Neuronal stem cell (in vitro differentiated cells): ENCODE data around the gene OR9Q1.

Experiments used
- DNase-seq: peaks from one replicate; pipeline ENCODE4 v3.0.0-alpha.2; 2013; ENCODE audit warnings: low spot score
- H2AFZ ChIP-seq: one replicate; pipeline ENCODE4 v1.6.1; 2013; ENCODE audit warnings: mild to moderate bottlenecking, low read length, inconsistent platforms
- H2AK5ac ChIP-seq: 2 replicates; pipeline ENCODE4 v1.6.1; 2013; ENCODE audit warnings: low read depth, mild to moderate bottlenecking, inconsistent platforms, low read length, moderate library complexity, mixed read lengths
- H2BK120ac ChIP-seq: 2 replicates; pipeline ENCODE4 v1.6.1; 2013; ENCODE audit warnings: low read depth, mild to moderate bottlenecking, inconsistent platforms, low read length, moderate library complexity, mixed read lengths
- H2BK12ac ChIP-seq: one replicate; pipeline ENCODE4 v1.6.1; 2013; ENCODE audit warnings: low read length, inconsistent platforms
- H2BK15ac ChIP-seq: 2 replicates; pipeline ENCODE4 v1.6.1; 2013; ENCODE audit warnings: mild to moderate bottlenecking, low read length, inconsistent platforms, mixed read lengths
- H2BK5ac ChIP-seq: one replicate; pipeline ENCODE4 v1.6.1; 2013; ENCODE audit warnings: inconsistent platforms, mild to moderate bottlenecking, low read length, moderate library complexity
- H3K14ac ChIP-seq: one replicate; pipeline ENCODE4 v1.6.1; 2013; ENCODE audit warnings: low read length, inconsistent platforms
- H3K18ac ChIP-seq: 2 replicates; pipeline ENCODE4 v1.6.1; 2013; ENCODE audit warnings: low read length, inconsistent platforms
- H3K23ac ChIP-seq: 2 replicates; pipeline ENCODE4 v1.6.1; 2013; ENCODE audit warnings: low read depth, mild to moderate bottlenecking, mixed read lengths, low read length, inconsistent platforms; ENCODE audit not compliant: poor library complexity
- H3K27ac ChIP-seq: replicated peaks from 3 replicates; pipeline ENCODE4 v1.5.1; 2013; ENCODE audit warnings: low read length, inconsistent platforms
- H3K27me3 ChIP-seq, 3 experiments: 2 replicates each; pipeline ENCODE4 v1.6.1; 2013; ENCODE audit warnings: low read length in 3 of 3, mild to moderate bottlenecking in 2 of 3, inconsistent platforms in 1 of 3, low read depth in 1 of 3, mixed read lengths in 1 of 3, moderate library complexity in 1 of 3; ENCODE audit not compliant: control insufficient read depth in 3 of 3, insufficient read depth in 3 of 3
- H3K36me3 ChIP-seq, 2 donors: replicated peaks in 1 of 2; 2 replicates each; pipeline ENCODE4 v1.6.1; 2013; ENCODE audit warnings: low read length in 2 of 2; ENCODE audit not compliant: control insufficient read depth in 2 of 2, insufficient read depth in 2 of 2
- H3K4ac ChIP-seq: 2 replicates; pipeline ENCODE4 v1.6.1; 2013; ENCODE audit warnings: inconsistent platforms, mild to moderate bottlenecking, low read length, moderate library complexity
- H3K4me1 ChIP-seq, 2 donors: 1 replicate in 1 of 2; 2 replicates in 1 of 2; pipeline ENCODE4 v1.6.1; 2013; ENCODE audit warnings: low read length in 2 of 2, low read depth in 1 of 2; ENCODE audit not compliant: control insufficient read depth in 2 of 2, insufficient read depth in 1 of 2
- H3K4me2 ChIP-seq: one replicate; pipeline ENCODE4 v1.6.1; 2013; ENCODE audit warnings: mild to moderate bottlenecking, low read length, inconsistent platforms; ENCODE audit not compliant: insufficient read depth, poor library complexity, severe bottlenecking
- H3K4me3 ChIP-seq, 2 donors: 2 replicates each; pipeline ENCODE4 v1.5.1; 2013; ENCODE audit warnings: low read length in 2 of 2, mild to moderate bottlenecking in 2 of 2, inconsistent platforms in 1 of 2, moderate library complexity in 1 of 2
- H3K79me1 ChIP-seq: one replicate; pipeline ENCODE4 v1.6.1; 2013; ENCODE audit warnings: low read depth, mild to moderate bottlenecking, inconsistent platforms, low read length, moderate library complexity
- H3K9ac ChIP-seq: one replicate; pipeline ENCODE4 v1.6.1; 2013; ENCODE audit warnings: mild to moderate bottlenecking, low read depth, low read length, inconsistent platforms; ENCODE audit not compliant: poor library complexity
- H3K9me3 ChIP-seq, 2 donors: replicated peaks in 1 of 2; 2 replicates each; pipeline versions ENCODE3 to v1.6.1; 2013; ENCODE audit warnings: low read length in 2 of 2, mild to moderate bottlenecking in 2 of 2, inconsistent platforms in 1 of 2, low read depth in 1 of 2, mixed read lengths in 1 of 2, moderate library complexity in 1 of 2; ENCODE audit not compliant: control insufficient read depth in 2 of 2, insufficient read depth in 1 of 2
- H4K8ac ChIP-seq: one replicate; pipeline ENCODE4 v1.6.1; 2013; ENCODE audit warnings: low read depth, mild to moderate bottlenecking, inconsistent platforms, low read length, moderate library complexity
- H4K91ac ChIP-seq: one replicate; pipeline ENCODE4 v1.6.1; 2013; ENCODE audit warnings: low read length, low read depth, mild to moderate bottlenecking, inconsistent platforms; ENCODE audit not compliant: poor library complexity
- WGBS, 2 donors: extraction: QIAGEN DNeasy Blood & Tissue Kit; methylation state at CpG; one replicate each; pipeline ENCODE4 v1.1.7; 2013; ENCODE audit warnings: missing lambda C conversion rate in 2 of 2, mixed read lengths in 1 of 2; ENCODE audit not compliant: insufficient read length in 2 of 2, insufficient replicate concordance in 1 of 2; ENCODE audit errors: extremely low coverage in 2 of 2; 5-methylcytosine and 5-hydroxymethylcytosine counted together

Gene OR9Q1

GRCh38 chr11:58043379-58043778 is 19.7 kb downstream of the OR9Q1 start:
- no CpG with 5 or more reads among the region's 2 CpGs for WGBS, 2 donors

GRCh38 chr11:58046231-58046630 is 22.6 kb downstream of the OR9Q1 start:
- Histone ChIP-seq H3K27ac (no peak overlapping the region), H3K9me3 (no peaks in the 10 kb centered on the region), H2BK12ac (no peak overlapping the region), H3K23ac (no peak overlapping the region), H2AFZ (no peak overlapping the region), H4K8ac (no peak overlapping the region), H2AK5ac (no peak overlapping the region), H2BK5ac (no peak overlapping the region), H3K36me3 (no peaks in the 10 kb centered on the region), H3K14ac (no peak overlapping the region), H2BK120ac (no peak overlapping the region), H3K27me3 (no peaks in the 10 kb centered on the region), H3K9ac (no peak overlapping the region), H3K18ac (no peak overlapping the region), H3K4me2 (no peak overlapping the region), H2BK15ac (no peak overlapping the region), H3K79me1 (no peaks in the 10 kb centered on the region), H4K91ac (no peak overlapping the region), H3K4me3 (no peak overlapping the region), H3K4ac (no peak overlapping the region), H3K4me1 (no peaks in the 10 kb centered on the region)
- DNase-seq: no peak
- WGBS, 2 donors: no CpG with 5 or more reads among the region's 3 CpGs

More at GRCh38 chr11:58043379-58043778, 19.7 kb downstream of the OR9Q1 start:
- no peak overlapping the region for H3K4me3 ChIP-seq
- no peak overlapping the region for H2AK5ac ChIP-seq
- no peak for DNase-seq
- no peaks in the 10 kb centered on the region for H3K36me3 ChIP-seq
- H3K4me1 ChIP-seq: no peaks in the 10 kb centered on the region
- no peak overlapping the region for H2BK120ac ChIP-seq
- H3K23ac ChIP-seq: no peak overlapping the region
- no peaks in the 10 kb centered on the region for H3K27me3 ChIP-seq
- H3K9ac ChIP-seq: no peak overlapping the region
- no peak overlapping the region for H3K18ac ChIP-seq
- H2BK5ac ChIP-seq: no peak overlapping the region
- no peaks in the 10 kb centered on the region for H3K79me1 ChIP-seq
- no peak overlapping the region for H4K91ac ChIP-seq
- no peak overlapping the region for H3K4ac ChIP-seq
- H3K27ac ChIP-seq: no peak overlapping the region
- H3K14ac ChIP-seq: no peak overlapping the region
- H2BK15ac ChIP-seq: no peak overlapping the region
- H2AFZ ChIP-seq: no peak overlapping the region
- H3K4me2 ChIP-seq: no peak overlapping the region
- H3K9me3 ChIP-seq: no peaks in the 10 kb centered on the region
- no peak overlapping the region for H2BK12ac ChIP-seq
- no peak overlapping the region for H4K8ac ChIP-seq

- Histone ChIP-seq H2AK5ac (no peak overlapping the region), H3K4me2 (no peak overlapping the region), H3K18ac (no peak overlapping the region), H3K4ac (no peak overlapping the region), H3K4me1 (no peaks in the 10 kb centered on the region), H2BK12ac (no peak overlapping the region), H3K36me3 (no peaks in the 10 kb centered on the region), H3K27me3 (no peaks in the 10 kb centered on the region), H2BK120ac (no peak overlapping the region), H3K14ac (no peak overlapping the region), H2AFZ (no peak overlapping the region), H2BK15ac (no peak overlapping the region), H3K4me3 (no peak overlapping the region), H3K27ac (no peak overlapping the region), H4K91ac (no peak overlapping the region), H4K8ac (no peak overlapping the region), H3K79me1 (no peaks in the 10 kb centered on the region), H2BK5ac (no peak overlapping the region), H3K9me3 (no peaks in the 10 kb centered on the region), H3K23ac (no peak overlapping the region), H3K9ac (no peak overlapping the region)
- no peak for DNase-seq
- no CpG with 5 or more reads among the region's 3 CpGs for WGBS, 2 donors
These were observed 24.1 kb downstream of the OR9Q1 start for GRCh38 chr11:58047818-58048217.

DNA sequence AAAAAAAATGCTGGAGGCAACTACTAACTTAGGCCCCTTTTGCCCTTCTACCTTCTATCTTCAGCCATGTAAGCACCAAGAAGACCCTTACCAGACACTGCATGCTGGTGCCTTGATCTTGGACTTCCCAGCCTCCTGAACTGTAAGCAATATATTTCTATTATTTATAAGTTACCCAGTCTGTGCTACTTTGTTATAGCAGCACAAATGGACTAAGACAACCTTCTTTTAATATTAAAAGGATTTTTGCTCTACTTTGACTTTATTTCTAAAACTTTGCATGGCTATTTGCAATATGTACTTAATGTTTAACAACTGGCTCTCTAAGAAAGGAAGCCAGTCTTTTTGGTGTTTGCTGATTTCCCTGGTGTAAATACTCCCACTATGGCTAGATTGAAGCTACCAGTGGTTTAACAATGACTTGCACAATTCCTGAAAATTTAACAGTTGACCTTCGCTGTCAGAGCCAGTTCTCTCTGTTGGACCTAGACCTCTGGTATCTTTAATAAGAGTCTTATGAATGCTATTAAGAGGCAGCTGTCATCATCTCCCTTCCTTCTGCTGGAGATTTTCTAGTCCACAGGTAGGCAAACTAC is 32.2 kb downstream of the OR9Q1 start:
- H2AK5ac ChIP-seq: no peak overlapping the region
- DNase-seq: no peak
- no peak overlapping the region for H3K18ac ChIP-seq
- H3K4me3 ChIP-seq: no peak overlapping the region
- H3K79me1 ChIP-seq: no peaks in the 10 kb centered on the region
- WGBS, 2 donors: no CpG with 5 or more reads among the region's 1 CpG
- H3K4me2 ChIP-seq: no peak overlapping the region
- no peak overlapping the region for H4K8ac ChIP-seq
- no peak overlapping the region for H3K4ac ChIP-seq
- H4K91ac ChIP-seq: no peak overlapping the region
- no peak overlapping the region for H2BK120ac ChIP-seq
- H3K36me3 ChIP-seq: no peaks in the 10 kb centered on the region
- no peak overlapping the region for H2BK5ac ChIP-seq
- no peak overlapping the region for H3K14ac ChIP-seq
- H2AFZ ChIP-seq: no peak overlapping the region
- no peaks in the 10 kb centered on the region for H3K27me3 ChIP-seq
- no peak overlapping the region for H3K23ac ChIP-seq
- no peak overlapping the region for H3K27ac ChIP-seq
- no peak overlapping the region for H2BK12ac ChIP-seq
- no peak overlapping the region for H2BK15ac ChIP-seq
- H3K9ac ChIP-seq: no peak overlapping the region
- peaks cover 8% of the 10 kb centered on the region in 2 donors for H3K4me1 ChIP-seq
- no peaks in the 10 kb centered on the region for H3K9me3 ChIP-seq
